ENCODE data around the gene ERO1A. TPM values are rescaled to one million over a fixed set of nuclear protein-coding genes. Genes with fewer than 3 reads are reported as not detected.

The ERO1A gene
- total RNA-seq, 6 experiments from 2014 or later: 31.2 to 162 (median 37.9) TPM

GRCh38 chr14:52610187-52610586 is 85.2 kb downstream of the ERO1A start:
- DNase-seq (no peak), ATAC-seq (no peak)
- Histone ChIP-seq H3K36me3 (no peaks in the 10 kb centered on the region), H3K4me3 (no peak overlapping the region), H3K4me1 (no peaks in the 10 kb centered on the region), H3K27ac (no peak overlapping the region), H3K9me3 (no peaks in the 10 kb centered on the region), H3K27me3 (no peaks in the 10 kb centered on the region)
- TF ChIP-seq POLR2A (IDR thresholded peaks at IDR 0.05) (no peak), CTCF (IDR thresholded peaks at IDR 0.05) (no peak)
- 94% methylated on average over 2 of the region's 2 CpGs for WGBS (ENCODE audit: insufficient coverage, low coverage, low lambda C conversion rate, missing lambda C conversion rate)
- intact Hi-C loops (cut with DNase I): no loop called here

GRCh38 chr14:52609445-52610044 is 85.8 kb downstream of the ERO1A start:
- no peaks in the 10 kb centered on the region for H3K27me3 ChIP-seq
- intact Hi-C loops (cut with DNase I): no loop called here
- WGBS (ENCODE audit: insufficient coverage, low coverage, low lambda C conversion rate, missing lambda C conversion rate): 98% methylated on average over 5 of the region's 5 CpGs
- DNase-seq: no peak
- peaks cover 0 to 4% (median 0%) of the 10 kb centered on the region in 4 donors for H3K9me3 ChIP-seq
- H3K4me3 ChIP-seq: no peak overlapping the region
- no peak for TF ChIP-seq POLR2A (IDR thresholded peaks at IDR 0.05)
- no peak for TF ChIP-seq CTCF (IDR thresholded peaks at IDR 0.05)
- ATAC-seq: no peak
- no peaks in the 10 kb centered on the region for H3K4me1 ChIP-seq
- H3K36me3 ChIP-seq: no peaks in the 10 kb centered on the region
- H3K27ac ChIP-seq: no peak overlapping the region

GRCh38 chr14:52607061-52607460 is 88.3 kb downstream of the ERO1A start:
- no peak for ATAC-seq
- intact Hi-C loops (cut with DNase I): no loop called here
- WGBS (ENCODE audit: insufficient coverage, low coverage, low lambda C conversion rate, missing lambda C conversion rate): 67% methylated on average over 1 of the region's 1 CpG

GRCh38 chr14:52602131-52602530 is 93.2 kb downstream of the ERO1A start:
- intact Hi-C loops (cut with DNase I): no loop called here

More at GRCh38 chr14:52607061-52607460, 88.3 kb downstream of the ERO1A start:
- Histone ChIP-seq H3K27me3 (no peaks in the 10 kb centered on the region), H3K4me3 (no peak overlapping the region), H3K4me1 (no peaks in the 10 kb centered on the region), H3K36me3 (no peaks in the 10 kb centered on the region), H3K27ac (no peak overlapping the region), H3K9me3 (peaks cover 0 to 4% (median 0%) of the 10 kb centered on the region in 4 donors)
- DNase-seq: no peak
- TF ChIP-seq POLR2A (IDR thresholded peaks at IDR 0.05) (no peak), CTCF (IDR thresholded peaks at IDR 0.05) (no peak)

More at GRCh38 chr14:52602131-52602530, 93.2 kb downstream of the ERO1A start:
- ATAC-seq (no peak), DNase-seq (no peak)
- TF ChIP-seq CTCF (IDR thresholded peaks at IDR 0.05) (no peak), POLR2A (IDR thresholded peaks at IDR 0.05) (no peak)
- H3K27ac ChIP-seq: no peak overlapping the region
- WGBS (ENCODE audit: insufficient coverage, low coverage, low lambda C conversion rate, missing lambda C conversion rate): 100% methylated on average over 1 of the region's 1 CpG
- H3K9me3 ChIP-seq: peaks cover 0 to 4% (median 0%) of the 10 kb centered on the region in 4 donors
- H3K4me3 ChIP-seq: no peak overlapping the region
- H3K4me1 ChIP-seq: no peaks in the 10 kb centered on the region
- no peaks in the 10 kb centered on the region for H3K36me3 ChIP-seq
- no peaks in the 10 kb centered on the region for H3K27me3 ChIP-seq

All from right lobe of liver (tissue), 6 donors.